ENCODE data around the gene RAB11A.

Gene RAB11A

DNA sequence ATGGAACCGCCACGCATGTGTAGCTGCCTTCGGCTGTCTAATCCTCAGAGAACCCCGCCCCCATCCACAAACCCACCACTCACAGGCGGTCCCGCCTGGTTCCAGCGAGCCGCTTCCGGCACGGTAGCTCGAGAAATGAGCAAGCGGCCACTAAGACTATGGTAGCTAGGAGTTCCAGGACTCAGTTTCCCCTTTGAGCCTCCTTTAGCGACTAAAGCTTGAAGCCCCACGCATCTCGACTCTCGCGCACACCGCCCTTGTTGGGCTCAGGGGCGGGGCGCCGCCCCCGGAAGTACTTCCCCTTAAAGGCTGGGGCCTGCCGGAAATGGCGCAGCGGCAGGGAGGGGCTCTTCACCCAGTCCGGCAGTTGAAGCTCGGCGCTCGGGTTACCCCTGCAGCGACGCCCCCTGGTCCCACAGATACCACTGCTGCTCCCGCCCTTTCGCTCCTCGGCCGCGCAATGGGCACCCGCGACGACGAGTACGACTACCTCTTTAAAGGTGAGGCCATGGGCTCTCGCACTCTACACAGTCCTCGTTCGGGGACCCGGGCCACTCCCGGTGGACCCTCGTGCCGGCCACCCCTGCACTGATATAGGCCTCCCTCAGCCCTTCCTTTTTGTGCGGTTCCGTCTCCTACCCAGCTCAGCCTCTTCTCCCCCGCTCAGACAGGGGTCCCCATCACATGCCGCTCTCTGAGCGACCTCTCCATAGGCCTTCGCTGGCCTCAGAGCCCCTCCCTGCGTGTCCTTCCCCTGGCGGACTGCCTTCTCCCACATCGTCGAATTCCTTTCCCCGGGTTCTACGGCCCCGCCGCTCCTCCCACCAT, at the start of gene RAB11A:
Gene RAB11A (plus strand): TSS at position 366 of the 828 bp plus-strand sequence. CDS start 95 bp downstream, at position 461.
- peak; percentile 99 for DNase-seq (ENCODE audit: low spot score)

DNA sequence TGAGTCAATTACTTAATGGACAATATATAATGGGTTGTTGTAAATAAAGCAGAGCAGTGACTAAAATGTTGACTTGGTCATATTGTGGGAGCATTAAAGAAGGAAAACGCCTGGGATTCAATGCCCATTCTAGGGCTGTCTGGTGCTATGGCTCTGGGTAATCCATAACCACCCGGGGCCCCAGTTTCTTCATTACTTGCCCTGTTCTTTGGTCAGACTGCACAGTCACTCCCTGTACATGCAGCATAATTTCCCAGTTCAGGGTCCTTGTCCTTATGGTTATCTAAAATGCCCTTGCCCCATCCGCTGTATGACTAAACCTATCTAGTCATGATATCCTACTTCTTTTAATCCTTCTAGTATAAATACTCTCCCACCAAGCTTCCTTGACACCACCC, 49.7 kb upstream of the RAB11A start:
- DNase-seq (ENCODE audit: low spot score), result no peak

DNA sequence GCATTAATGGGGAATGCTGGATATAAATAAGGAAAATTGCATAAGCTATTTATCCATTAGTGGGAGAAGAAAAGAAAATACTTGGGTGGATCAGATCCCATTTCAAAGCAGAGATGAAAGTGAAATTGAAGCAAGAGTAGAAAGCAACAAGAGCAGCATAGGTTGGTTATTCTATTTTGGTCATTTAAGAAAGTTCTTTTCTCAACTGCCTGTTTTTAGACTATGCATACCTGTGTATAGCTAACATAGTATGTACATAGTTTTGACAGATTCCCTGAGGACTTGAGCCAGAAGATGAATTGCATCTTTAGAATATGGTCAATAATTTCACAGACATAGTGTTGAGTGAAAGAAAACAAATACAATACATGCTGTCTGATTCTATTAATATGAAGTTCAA, 48.2 kb upstream of the RAB11A start:
- no peak for DNase-seq (ENCODE audit: low spot score)

DNA sequence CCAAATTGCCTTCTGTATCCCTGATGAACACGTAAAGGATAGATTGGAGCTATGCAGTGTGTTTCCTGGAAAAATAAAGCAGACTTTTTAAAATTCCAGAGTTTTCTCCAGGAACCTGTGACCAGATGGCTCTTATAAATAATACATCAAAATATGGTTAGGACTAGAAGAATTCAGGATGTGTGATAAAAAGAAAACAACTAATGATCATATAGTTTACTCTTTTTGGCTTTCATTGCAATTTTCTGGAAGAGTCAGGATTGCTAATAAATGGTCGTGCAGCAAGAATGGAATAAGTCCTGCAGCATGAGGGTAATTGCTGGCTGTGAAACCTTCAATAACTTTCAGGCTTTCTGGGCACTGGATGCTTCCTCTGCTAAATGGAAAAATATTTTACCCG, 47.0 kb upstream of the RAB11A start:
- DNase-seq (ENCODE audit: low spot score), result no peak

DNA sequence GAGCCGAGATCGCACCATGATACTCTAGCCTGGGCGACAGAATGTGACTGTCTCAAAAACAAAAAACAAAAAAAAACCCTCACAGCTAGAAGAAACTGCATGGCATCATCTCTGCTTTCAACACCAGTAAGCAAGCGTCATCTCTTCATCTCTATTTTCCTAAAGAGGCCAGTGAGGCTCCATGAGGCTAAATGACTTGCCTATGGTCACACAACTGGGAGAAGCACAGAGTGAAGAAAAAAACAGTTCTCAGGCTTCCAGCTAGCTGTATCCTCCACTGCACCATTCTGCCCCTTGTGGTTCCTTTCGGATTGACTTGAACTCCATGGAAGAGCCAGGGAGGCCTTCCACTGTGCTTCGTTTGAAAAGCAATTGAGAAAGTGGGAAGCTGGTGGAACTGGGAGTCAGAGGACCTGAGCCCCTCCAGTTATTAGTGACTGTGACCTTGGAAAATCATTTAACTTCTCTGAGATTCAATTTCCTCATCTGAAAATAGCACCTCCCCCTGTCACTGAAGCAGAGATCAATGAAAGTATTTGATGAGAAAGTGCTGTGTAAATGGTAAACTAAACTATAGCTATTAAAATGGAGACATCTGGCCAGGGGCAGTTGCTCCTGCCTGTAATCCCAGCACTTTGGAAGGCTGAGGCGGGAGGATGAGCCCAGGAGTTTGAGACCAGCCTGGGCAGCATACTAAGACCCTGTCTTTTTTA, 45.1 kb upstream of the RAB11A start:
- peak; percentile 74 for DNase-seq (ENCODE audit: low spot score)

DNA sequence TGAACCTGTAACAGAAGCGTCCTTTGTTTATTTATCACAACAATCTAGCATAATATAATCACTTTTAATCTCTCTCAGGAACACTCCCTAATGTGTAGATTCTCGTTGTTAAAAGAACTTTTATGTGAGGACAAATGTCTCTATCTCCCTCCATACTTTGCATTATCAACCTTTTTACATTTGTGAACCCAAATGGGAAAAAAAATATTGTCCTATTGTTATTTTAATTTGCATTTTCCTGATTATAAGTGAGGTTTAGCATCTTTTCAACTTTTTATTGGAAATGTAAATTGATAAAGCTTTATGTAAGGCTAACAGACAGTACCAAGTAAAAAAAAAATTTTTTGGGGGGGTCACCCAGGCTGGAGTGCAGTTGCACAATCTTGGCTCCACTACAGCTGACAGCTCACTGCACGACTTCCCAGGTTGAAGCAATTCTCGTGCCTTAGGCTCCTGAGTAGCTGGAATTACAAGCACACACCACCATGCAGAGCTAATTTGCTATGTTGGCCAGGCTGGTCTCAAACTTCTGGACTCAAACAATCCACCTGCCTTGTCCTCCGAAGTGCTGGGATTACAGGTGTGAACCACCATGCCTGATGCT, 44.2 kb upstream of the RAB11A start:
- DNase-seq (ENCODE audit: low spot score), result no peak

DNA sequence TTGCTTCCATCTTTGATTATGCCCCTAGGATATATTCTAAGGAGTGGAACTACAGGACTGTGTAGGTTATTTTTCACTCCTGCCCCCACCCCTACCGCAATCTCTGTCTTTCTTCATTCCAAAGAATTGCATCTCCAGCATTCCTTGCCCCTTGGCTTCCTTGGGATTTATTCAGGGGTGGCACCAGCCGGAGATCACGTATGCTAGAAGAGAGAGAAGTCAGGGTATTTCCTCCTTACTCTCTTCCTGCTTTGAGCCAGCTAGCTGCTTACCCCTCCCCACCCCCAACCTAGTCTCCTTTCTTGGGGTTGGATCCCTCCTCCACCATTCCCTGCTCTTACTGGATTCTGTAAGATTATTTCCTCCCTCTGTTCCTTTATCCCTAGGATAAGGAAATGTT, 42.2 kb upstream of the RAB11A start:
- no peak for DNase-seq (ENCODE audit: low spot score)

DNA sequence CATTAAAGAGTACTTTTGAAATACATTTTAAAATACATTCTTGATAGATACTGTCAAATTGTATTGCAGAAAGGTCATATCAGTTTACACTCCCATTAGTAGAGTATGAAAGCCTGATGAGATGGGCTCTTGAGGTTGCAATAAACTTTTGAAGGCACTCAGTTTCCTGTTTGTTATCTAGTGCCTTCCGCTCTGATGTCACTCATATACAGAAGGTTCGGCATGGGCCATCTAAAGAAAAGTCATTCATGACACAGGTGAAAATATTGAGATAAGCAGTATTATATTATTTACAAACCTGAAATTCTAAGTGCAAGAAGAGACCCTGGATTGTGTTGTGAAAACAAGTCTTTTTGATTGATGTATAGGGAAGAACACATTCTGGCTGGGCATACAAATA, 40.7 kb upstream of the RAB11A start:
- DNase-seq (ENCODE audit: low spot score), result no peak

DNA sequence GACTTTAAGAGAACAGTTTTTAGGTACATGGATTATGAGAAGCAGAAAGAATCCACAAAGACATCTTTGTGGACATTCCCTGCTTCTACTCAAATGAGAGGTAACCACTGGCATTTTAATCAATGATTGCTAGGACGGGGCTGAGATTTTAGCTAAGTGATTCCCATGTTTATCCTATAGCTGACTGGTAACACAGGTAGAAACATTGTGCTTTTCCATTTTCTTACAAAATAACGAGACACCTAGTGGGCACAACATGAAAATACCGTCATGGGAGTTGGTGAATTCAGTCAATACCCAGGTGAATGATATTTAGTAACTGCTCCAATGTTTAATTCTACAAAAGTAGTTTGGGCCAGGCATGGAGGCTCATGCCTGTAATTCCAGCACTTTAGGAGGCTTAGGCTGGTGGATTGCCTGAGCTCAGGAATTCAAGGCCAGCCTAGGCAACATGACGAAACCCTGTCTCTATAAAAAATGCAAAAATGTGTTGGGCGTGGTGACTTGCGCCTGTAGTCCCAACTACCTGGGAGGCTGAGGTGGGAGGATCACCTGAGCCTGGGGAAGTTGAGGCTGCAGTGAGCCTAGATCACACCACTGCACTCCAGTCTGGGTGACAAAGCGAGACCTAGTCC, 40.0 kb upstream of the RAB11A start:
- DNase-seq (ENCODE audit: low spot score), result peak; percentile 40

DNA sequence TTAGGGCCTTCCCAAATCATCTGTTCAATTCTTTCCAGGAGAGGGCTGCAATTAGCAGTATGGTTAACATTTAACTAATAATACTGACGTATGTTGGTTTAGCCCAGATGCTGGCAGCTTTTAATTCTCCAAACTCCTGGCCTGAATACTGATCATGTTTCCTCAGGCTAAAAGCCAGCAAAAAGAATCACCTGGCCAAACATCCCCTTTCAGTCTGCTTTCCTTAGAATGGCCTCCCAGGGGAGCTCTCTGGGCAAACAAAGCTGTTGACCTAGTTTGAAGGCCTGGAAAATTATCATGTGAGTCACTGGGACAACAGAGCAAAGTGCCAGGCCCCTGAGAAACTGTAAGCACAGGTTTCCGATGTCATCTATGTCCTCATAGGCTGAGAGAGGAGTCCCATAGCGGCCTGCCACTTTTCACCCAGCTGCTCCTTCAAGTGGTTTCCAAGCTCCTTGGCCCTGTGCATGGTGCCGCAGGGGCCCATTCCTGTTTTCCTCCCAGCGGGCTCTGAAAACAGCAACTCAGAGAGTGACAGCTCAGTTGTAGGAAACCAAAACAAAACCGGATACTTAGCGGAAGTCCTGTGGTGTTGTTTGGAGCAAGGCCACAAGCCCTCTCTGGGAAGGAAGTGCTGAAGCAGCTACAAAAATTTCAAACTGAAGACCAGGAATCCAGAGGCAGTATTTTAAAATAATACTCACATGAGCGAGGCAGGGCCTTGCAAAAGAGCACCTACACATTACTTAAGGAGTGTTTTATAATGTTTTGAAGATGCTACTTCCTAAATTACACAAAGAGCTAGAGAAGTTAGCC, 36.5 kb upstream of the RAB11A start:
- DNase-seq (ENCODE audit: low spot score), result peak; percentile 99

DNA sequence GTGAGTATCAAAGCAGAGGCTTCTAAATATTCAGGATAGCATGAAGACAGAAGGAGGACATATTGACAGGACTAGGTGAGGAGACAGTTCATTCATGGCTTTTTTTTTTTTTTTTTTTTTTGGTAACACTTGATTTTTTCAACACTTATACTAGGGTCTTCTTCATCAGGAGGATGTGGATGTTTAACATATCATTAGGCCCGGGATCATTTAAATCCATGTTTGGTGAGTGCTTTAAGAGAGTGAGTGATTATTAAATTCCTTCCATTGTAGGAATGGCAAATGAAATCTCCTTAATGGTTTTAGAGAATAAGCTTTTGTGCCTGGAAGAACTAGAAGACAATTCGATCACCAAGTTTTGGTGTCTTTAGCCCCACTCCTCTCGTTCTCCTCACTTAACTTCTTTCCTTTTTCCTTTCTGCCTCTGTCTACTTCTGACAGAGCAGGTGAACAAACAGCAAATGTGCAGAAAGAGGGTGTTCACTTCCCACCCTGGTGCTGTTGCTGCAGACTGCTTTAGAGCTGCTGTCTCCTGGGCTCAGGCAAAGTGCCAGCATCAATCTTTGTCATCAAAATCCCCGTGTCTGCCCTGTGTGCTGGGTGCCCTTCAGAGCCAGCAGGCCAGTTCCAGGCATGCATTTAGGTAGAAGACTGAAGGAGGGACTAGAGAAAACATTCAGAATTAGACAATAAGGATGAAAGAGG, 35.6 kb upstream of the RAB11A start:
- DNase-seq (ENCODE audit: low spot score), result no peak

DNA sequence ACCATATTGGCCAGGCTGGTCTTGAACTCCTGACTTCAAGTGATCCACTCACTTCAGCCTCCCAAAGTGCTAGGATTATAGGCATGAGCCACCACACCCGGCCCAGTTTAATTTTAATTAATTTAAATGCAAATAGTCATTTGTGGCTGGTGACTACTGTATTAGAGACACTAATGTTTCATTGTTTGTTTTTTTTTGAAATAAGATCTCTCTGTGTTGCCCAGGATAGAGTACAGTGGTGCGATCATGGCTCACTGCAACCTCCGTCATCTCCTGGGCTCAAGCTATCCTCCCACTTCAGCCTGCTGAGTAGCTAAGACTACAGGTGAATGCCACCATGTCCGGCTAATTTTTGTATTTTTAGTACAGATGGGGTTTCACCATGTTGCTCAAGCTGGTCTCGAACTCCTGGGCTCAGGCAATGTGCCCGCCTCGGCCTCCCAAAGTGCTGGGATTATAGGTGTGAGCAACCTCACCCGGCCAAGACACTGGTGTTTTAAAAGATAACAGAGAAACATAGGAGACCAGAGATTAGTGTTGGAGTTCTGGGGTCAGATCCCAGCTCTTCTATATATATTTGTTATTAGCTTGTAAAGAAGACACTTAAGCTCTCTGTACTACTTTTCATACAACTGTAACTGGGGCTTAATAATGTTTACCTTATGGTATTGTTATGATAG, 34.5 kb upstream of the RAB11A start:
- DNase-seq (ENCODE audit: low spot score), result no peak

DNA sequence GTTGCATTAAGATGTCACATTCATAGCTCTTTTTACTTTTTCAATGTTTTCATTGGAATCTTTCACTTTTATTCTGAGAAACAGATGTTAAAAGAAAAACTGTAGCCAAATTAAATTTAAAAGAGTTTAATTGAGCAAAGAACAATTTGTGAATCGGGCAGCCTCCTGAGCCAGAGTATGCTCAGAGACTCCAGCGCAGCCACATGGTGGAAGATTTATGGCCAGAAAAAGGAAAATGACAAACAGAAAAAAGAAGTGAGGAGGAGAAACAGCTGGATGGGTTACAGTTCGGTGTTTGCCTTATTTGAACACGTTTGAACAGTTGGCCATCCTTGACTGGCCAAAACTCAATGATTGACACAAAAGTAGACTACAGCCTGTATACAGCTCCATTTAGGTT, 33.8 kb upstream of the RAB11A start:
- no peak for DNase-seq (ENCODE audit: low spot score)

DNA sequence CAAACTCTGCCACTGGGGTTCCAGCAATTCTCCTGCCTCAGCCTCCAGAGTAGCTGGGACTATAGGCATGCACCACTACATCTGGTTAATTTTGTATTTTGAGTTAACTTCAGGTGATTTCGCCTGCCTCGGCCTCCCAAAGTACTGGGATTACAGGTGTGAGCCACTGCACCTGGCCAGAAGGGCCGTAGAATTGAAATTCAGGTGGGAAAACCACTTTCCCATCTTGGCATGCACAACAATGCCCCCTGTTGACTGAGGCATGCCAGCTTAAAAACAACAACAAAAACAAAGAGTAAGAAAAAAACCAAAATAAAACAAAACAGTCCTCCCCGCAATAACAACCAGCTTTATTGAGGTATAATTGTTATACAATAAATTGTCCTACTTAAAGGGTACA, 32.6 kb upstream of the RAB11A start:
- no peak for DNase-seq (ENCODE audit: low spot score)

DNA sequence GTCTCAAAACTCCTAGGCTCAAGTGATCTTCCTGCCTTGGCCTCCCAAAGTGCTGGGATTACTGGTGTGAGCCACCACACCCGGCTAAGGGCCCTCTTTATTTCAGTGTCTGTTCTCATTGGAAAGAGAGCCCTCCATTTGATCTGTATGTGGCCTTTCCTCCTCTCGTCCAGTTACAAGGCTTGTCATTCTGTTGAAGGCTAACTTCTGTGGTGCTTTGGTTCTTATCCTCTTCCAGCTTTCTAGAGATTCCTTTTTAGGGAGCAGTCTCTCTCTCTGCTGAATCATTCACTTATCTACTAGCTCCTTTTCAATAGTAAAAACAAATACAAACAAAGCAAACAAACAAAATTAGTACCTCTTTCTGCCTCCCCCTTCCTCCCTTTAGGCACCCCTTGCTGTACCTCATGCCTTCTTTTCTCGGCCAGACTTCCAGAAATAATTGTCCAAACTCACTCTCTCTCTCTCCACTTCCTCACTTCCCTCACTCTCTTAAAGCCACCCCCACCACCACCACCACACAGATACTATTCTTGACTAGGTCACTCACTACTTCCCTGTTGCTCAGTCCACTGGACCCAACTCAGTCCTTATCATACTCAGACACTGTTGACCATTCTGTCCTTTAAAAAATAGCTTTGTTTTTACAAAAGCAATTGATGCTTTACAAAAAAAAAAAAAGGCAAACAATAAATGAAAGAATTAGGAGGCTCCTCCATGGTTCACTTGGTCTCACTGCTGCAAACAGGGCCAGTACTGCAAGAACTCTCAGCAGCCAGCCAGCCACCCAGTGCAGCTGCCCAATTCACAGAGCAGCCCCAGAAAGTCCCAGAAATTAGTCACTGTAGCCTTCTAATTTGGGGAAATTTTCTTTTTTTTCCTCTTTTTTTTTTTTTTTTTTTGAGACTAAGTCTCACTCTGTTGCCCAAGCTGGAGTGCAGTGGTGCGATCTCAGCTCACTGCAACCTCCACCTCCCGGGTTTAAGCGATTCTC, 31.7 kb upstream of the RAB11A start:
- DNase-seq (ENCODE audit: low spot score), result no peak

DNA sequence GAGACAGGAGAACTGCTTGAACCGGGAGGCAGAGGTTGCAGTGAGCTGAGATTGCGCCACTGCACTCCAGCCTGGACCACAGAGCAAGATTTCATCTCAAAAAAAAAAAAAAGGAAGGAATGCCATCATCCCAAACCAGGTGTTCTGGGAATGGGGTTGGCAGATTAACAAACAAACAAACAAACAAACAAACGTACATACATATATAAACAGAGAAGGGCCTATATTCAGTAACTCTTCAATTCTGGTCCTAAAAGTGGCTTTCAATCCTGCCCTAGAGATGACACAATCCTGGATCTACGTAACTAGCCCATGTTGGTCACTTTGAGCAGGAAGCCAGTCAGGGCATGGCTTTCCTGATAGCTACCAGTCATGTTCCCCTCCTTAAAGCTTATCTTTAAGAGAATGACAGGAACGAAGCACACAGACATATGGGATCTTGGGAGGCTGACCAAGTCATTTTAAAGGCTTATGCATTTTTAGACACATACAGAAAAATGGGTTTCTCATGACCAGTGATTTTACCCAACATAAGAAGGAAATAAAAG, 29.9 kb upstream of the RAB11A start:
- no peak for DNase-seq (ENCODE audit: low spot score)

DNA sequence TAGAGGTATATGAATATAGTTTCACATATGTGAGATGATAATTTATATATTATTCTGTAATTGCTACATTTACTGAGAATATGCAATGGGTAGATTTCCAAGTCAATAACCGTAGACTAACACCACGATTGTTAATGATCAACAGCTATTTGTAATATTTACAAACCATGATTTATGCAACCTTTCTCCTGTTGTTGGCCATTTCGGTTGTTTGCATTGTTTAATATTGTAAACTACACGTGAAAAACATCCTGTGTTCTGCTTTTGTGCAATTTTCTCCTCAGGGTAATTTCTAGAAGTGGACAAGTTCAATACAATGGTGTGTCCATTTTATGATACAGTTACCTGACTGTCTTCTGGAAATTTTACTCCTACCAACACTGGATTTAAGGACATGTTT, 29.3 kb upstream of the RAB11A start:
- DNase-seq (ENCODE audit: low spot score), result no peak

DNA sequence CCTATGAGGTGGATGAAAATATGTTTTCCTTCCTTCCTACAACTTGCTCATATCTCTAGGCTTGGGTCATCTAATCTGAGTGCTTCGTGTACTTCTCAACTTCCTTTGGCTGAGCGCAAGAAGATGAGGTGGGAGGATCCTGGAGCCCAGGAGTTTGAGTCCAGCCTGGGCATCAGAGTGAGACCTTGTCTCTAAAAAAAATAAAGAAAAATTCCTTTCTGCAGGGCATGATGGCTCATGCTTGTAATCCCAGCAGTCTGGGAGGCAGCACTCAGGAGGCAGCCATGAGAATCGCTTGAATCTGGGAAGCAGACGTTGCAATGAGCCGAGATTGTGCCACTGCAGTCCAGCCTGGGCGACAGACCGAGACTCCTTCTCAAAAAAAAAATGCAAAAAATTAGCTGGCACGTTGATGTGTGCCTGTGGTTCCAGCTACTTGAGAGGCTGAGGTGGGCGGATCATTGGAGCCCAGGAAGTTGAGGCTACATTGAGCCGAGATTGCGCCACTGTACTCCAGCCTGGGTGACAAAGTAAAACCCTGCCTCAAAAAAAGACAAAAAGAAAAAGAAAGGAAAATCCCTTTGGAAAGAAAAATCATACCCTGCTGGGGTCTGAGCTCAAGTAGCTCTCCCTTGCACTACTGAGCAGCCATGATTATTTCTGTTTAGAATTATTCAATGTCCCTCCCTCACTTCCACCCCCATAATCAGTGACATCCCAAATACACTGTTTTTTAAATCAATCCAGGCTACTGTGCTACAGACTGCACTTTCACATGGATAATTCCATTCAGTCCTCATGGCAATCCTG, 28.0 kb upstream of the RAB11A start:
- no peak for DNase-seq (ENCODE audit: low spot score)

Measured in LoVo (cell line).